ENCODE data around the gene ADGRB3.

DNA sequence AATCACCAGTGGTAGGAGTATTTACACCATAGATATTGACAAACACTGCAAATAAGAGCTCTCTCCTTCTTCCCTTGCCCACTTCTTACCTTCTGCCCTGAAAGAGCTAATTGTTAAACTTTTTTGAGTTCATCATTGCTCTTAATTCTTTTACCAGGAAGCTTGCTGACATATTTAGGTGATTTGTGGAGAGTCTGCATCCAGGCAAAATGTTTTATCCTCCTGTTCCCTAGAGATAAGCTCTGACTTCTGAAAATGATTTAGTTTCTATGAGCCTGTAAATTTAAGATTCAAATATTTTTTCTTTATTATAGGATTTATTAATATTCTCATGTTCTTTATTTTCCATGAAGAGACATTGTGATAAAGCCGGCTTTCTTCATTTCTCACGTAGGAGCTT lies 81.5 kb downstream of the ADGRB3 start:
- no peak for TF ChIP-seq EZH2 (IDR thresholded peaks at IDR 0.05)
- TF ChIP-seq, protein P1, sequence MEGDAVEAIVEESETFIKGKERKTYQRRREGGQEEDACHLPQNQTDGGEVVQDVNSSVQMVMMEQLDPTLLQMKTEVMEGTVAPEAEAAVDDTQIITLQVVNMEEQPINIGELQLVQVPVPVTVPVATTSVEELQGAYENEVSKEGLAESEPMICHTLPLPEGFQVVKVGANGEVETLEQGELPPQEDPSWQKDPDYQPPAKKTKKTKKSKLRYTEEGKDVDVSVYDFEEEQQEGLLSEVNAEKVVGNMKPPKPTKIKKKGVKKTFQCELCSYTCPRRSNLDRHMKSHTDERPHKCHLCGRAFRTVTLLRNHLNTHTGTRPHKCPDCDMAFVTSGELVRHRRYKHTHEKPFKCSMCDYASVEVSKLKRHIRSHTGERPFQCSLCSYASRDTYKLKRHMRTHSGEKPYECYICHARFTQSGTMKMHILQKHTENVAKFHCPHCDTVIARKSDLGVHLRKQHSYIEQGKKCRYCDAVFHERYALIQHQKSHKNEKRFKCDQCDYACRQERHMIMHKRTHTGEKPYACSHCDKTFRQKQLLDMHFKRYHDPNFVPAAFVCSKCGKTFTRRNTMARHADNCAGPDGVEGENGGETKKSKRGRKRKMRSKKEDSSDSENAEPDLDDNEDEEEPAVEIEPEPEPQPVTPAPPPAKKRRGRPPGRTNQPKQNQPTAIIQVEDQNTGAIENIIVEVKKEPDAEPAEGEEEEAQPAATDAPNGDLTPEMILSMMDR (IDR thresholded peaks at IDR 0.05): no peak

Measured in neural progenitor cell (in vitro differentiated cells).